T-helper 2 cell treated with Interferon-gamma antibody and Interleukin-4, amounts not matched to agents 5 μg/mL and 100 μg/mL, for 36 hours (primary cell): ENCODE results near the gene OR5B3.
"Not testable (repeated sequence)": the region's sequence is repeated elsewhere in the genome, so short reads cannot be mapped to it uniquely, and the experiment has no call there.

ENCODE experiments used
- DNase-seq: peaks from one replicate; pipeline ENCODE4 v3.0.0; 2021; ENCODE audit warnings: low spot score
- H3K27ac Mint-ChIP-seq: one replicate; pipeline ENCODE4 v1.8.0; 2021; ENCODE audit warnings: mild to moderate bottlenecking, mixed read lengths
- H3K27me3 Mint-ChIP-seq: one replicate; pipeline ENCODE4 v1.8.0; 2021; ENCODE audit warnings: low read depth, mixed read lengths
- H3K36me3 Mint-ChIP-seq: one replicate; pipeline ENCODE4 v1.8.0; 2021; ENCODE audit warnings: low read depth, mixed read lengths
- H3K4me1 Mint-ChIP-seq: one replicate; pipeline ENCODE4 v1.8.0; 2021; ENCODE audit warnings: low read depth, mixed read lengths
- H3K4me3 Mint-ChIP-seq: one replicate; pipeline ENCODE4 v1.8.0; 2022; ENCODE audit warnings: mild to moderate bottlenecking, moderate library complexity, mixed read lengths
- H3K9me3 Mint-ChIP-seq: one replicate; pipeline ENCODE4 v1.8.0; 2021; ENCODE audit warnings: mixed read lengths

Gene OR5B3

DNA sequence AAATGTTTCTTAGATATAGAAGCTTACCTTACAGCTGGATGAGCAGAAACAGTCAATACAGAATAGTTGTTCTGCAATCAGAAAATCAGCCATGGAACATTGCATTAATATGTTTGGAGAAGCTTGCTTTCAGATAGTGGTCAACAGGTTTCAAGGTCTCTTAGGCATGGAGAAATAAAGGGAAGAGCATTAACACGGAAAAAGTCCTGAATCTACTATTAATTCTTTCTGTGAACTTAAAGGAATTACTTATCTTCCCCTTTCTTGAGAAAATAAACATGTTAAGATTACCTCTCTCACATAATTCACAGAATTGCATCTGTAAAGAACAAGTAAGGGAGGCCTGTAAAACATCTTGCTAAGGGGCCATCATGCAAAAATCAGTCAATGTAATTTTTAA lies at the start of gene OR5B3:
Gene OR5B3, minus strand, starts transcription at position 101 of the 400 bp plus-strand sequence. CDS start 3,465 bp downstream, outside the sequence.
- no peaks in the 10 kb centered on the region for H3K27me3 Mint-ChIP-seq
- H3K4me3 Mint-ChIP-seq: no peak within 1 kb of the TSS
- H3K9me3 Mint-ChIP-seq: peaks cover 27% of the 10 kb centered on the region
- no peaks in the 10 kb centered on the region for H3K4me1 Mint-ChIP-seq
- DNase-seq: no peak
- no peaks in the 10 kb centered on the region for H3K36me3 Mint-ChIP-seq
- no peak within 1 kb of the TSS for H3K27ac Mint-ChIP-seq

DNA sequence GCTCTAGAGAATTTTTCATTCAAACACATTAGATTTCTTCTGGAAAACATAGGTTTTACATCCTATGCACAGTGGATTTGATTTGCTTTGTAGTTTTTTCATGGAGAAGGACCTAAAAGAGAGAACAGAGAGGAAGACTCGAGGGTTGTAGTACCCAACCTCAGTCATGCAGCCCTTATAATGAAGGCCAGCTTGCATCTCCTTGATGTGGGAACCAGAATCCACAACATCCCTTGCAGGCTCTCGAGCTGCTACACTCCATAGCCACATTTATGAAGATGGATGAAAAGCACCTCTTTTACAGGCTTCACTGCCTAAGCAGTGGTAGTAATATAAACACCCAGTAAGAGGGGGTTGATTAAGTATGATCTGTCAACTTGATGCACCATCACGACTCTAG lies 44.9 kb upstream of the OR5B3 start:
- DNase-seq: no peak
- H3K27me3 Mint-ChIP-seq: no peaks in the 10 kb centered on the region
- H3K36me3 Mint-ChIP-seq: no peaks in the 10 kb centered on the region
- H3K4me1 Mint-ChIP-seq: no peaks in the 10 kb centered on the region
- no peaks in the 10 kb centered on the region for H3K9me3 Mint-ChIP-seq
- H3K4me3 Mint-ChIP-seq: no peak overlapping the region
- H3K27ac Mint-ChIP-seq: no peak overlapping the region

GRCh38 chr11:58446294-58446693 lies 39.6 kb upstream of the OR5B3 start:
- no peak overlapping the region for H3K4me3 Mint-ChIP-seq
- H3K27ac Mint-ChIP-seq: no peak overlapping the region

DNA sequence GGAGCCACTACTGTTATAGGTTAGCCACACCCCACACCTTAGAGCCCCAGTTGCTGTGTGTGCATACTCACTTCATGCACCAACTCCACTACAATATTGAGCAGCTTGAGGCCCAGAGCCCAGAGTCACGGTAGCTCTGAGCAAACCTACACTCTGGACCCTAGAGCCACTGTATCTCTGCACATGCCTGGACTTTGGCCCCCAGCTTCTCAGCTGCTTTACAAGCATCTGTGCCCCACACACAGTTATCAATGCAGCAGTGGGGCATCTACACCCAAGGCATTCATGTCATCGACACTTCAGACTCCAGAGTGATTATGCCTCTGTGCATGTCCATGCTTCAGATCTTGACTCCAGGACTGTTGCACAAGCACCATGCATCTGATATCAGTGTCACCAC lies 37.6 kb upstream of the OR5B3 start:
- H3K27ac Mint-ChIP-seq: no peak overlapping the region
- H3K36me3 Mint-ChIP-seq: no peaks in the 10 kb centered on the region
- no peaks in the 10 kb centered on the region for H3K27me3 Mint-ChIP-seq
- no peaks in the 10 kb centered on the region for H3K9me3 Mint-ChIP-seq
- no peaks in the 10 kb centered on the region for H3K4me1 Mint-ChIP-seq
- DNase-seq: no peak
- H3K4me3 Mint-ChIP-seq: no peak overlapping the region

More at GRCh38 chr11:58446294-58446693, 39.6 kb upstream of the OR5B3 start:
- DNase-seq: no peak
- Mint-ChIP-seq H3K4me1 (no peaks in the 10 kb centered on the region), H3K9me3 (no peaks in the 10 kb centered on the region), H3K27me3 (no peaks in the 10 kb centered on the region), H3K36me3 (no peaks in the 10 kb centered on the region)

- Mint-ChIP-seq H3K4me1 (no peaks in the 10 kb centered on the region), H3K9me3 (no peaks in the 10 kb centered on the region), H3K27ac (no peak within 1 kb of the TSS), H3K4me3 (no peak within 1 kb of the TSS), H3K36me3 (no peaks in the 10 kb centered on the region), H3K27me3 (no peaks in the 10 kb centered on the region)
- no peak for DNase-seq
Observed at GRCh38 chr11:58442136-58442535, 35.5 kb upstream of the OR5B3 start, which contains the start of gene OR5B12. OR5B12 (minus strand) TSS chr11:58442236; CDS start chr11:58440151, 2,085 bp downstream.

GRCh38 chr11:58438486-58438885 lies 31.8 kb upstream of the OR5B3 start:
- Mint-ChIP-seq H3K27ac (no peak overlapping the region), H3K4me3 (no peak overlapping the region), H3K36me3 (no peaks in the 10 kb centered on the region), H3K9me3 (no peaks in the 10 kb centered on the region), H3K4me1 (no peaks in the 10 kb centered on the region), H3K27me3 (no peaks in the 10 kb centered on the region)
- no peak for DNase-seq

DNA sequence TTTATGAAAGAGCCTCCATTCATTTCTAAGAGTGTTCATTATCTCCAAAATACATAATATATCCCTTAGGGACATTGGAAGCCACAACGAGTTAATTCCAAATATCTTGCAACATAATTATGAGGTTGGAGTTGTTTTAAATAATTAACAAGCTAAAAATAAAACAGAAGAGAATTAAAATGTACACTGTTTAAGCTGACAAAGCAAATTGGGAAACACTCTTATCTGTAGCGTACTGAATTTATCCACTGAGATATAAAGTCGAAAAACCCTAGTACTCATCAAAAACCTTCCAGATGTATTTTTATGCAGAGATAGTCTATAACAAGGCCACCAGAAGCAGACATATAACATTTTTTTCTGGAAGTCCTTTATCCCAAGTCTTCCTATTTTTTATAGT lies 27.5 kb upstream of the OR5B3 start:
- Mint-ChIP-seq H3K4me1 (no peaks in the 10 kb centered on the region), H3K9me3 (no peaks in the 10 kb centered on the region), H3K36me3 (no peaks in the 10 kb centered on the region), H3K27ac (no peak overlapping the region), H3K27me3 (no peaks in the 10 kb centered on the region), H3K4me3 (no peak overlapping the region)
- no peak for DNase-seq

DNA sequence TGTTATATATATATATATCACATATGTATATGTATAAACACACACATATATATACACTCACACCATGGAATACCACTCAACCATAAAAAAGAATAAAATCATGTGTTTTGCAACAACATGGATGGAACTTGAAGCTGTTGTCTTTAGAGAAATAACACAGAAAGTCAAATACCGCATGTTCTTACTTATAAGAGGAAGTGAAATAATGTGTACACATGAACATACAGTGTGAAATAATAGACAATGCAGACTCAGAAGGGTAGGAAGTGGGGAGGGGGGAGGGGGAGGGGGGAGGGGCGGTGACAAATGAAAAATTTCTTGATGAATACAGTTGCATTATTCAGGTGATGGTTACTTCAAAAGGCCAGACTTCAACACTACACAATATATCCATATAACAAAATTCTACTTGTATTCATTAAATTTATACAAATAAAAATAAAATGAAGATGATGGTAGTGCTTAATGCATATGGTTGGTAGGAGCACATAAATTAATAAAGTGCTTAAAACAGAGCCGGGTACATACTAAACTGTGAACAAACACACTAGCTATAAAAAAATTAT lies 27.0 kb upstream of the OR5B3 start:
- Mint-ChIP-seq H3K36me3 (no peaks in the 10 kb centered on the region), H3K4me1 (no peaks in the 10 kb centered on the region), H3K9me3 (no peaks in the 10 kb centered on the region), H3K27me3 (no peaks in the 10 kb centered on the region), H3K4me3 (no peak overlapping the region), H3K27ac (no peak overlapping the region)
- DNase-seq: no peak

- Mint-ChIP-seq H3K9me3 (no peaks in the 10 kb centered on the region), H3K4me1 (no peaks in the 10 kb centered on the region), H3K4me3 (no peak overlapping the region), H3K27me3 (no peaks in the 10 kb centered on the region), H3K36me3 (no peaks in the 10 kb centered on the region), H3K27ac (no peak overlapping the region)
- DNase-seq: no peak
Observed at GRCh38 chr11:58429273-58429672, 22.6 kb upstream of the OR5B3 start.

- Mint-ChIP-seq H3K4me1 (no peaks in the 10 kb centered on the region), H3K9me3 (no peaks in the 10 kb centered on the region), H3K36me3 (no peaks in the 10 kb centered on the region), H3K27ac (no peak within 1 kb of the TSS), H3K4me3 (no peak within 1 kb of the TSS), H3K27me3 (no peaks in the 10 kb centered on the region)
- DNase-seq: no peak
Observed at GRCh38 chr11:58428021-58428420, 21.3 kb upstream of the OR5B3 start, which contains the start of gene OR5B2. OR5B2 (minus strand) TSS chr11:58428121; CDS start chr11:58423261, 4,860 bp downstream.

- H3K9me3 Mint-ChIP-seq, H3K36me3 Mint-ChIP-seq, H3K4me1 Mint-ChIP-seq, H3K4me3 Mint-ChIP-seq, H3K27ac Mint-ChIP-seq, H3K27me3 Mint-ChIP-seq, DNase-seq: not testable (repeated sequence)
Observed at GRCh38 chr11:58399622-58400021, 7.1 kb downstream of the OR5B3 start.

GRCh38 chr11:58395581-58395980 lies 11.1 kb downstream of the OR5B3 start:
- no peaks in the 10 kb centered on the region for H3K4me1 Mint-ChIP-seq
- no peaks in the 10 kb centered on the region for H3K36me3 Mint-ChIP-seq
- DNase-seq: no peak
- H3K27ac Mint-ChIP-seq: no peak overlapping the region
- H3K27me3 Mint-ChIP-seq: no peaks in the 10 kb centered on the region
- no peak overlapping the region for H3K4me3 Mint-ChIP-seq
- peaks cover 5% of the 10 kb centered on the region for H3K9me3 Mint-ChIP-seq

DNA sequence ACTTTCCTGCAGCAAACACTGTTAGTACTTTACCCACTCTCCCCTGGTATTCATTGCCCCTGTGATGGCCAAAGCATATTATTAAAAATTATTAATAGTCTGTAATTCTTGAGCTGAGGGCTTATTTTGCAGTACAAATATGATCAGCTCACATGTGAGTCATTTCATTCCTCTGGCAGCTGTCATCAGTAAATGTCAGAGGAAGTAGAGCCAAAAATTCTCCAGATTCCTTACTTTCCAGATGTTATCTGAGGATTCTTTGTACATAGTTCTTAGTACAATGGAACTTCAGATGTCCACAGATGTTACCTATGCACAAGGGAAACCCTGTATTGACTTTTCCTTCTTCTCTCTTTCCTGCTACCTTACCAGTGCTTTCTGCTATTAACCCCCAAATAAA lies 12.5 kb downstream of the OR5B3 start:
- H3K4me3 Mint-ChIP-seq: no peak overlapping the region
- no peaks in the 10 kb centered on the region for H3K27me3 Mint-ChIP-seq
- no peak overlapping the region for H3K27ac Mint-ChIP-seq
- no peaks in the 10 kb centered on the region for H3K36me3 Mint-ChIP-seq
- peaks cover 5% of the 10 kb centered on the region for H3K9me3 Mint-ChIP-seq
- H3K4me1 Mint-ChIP-seq: no peaks in the 10 kb centered on the region
- no peak for DNase-seq

DNA sequence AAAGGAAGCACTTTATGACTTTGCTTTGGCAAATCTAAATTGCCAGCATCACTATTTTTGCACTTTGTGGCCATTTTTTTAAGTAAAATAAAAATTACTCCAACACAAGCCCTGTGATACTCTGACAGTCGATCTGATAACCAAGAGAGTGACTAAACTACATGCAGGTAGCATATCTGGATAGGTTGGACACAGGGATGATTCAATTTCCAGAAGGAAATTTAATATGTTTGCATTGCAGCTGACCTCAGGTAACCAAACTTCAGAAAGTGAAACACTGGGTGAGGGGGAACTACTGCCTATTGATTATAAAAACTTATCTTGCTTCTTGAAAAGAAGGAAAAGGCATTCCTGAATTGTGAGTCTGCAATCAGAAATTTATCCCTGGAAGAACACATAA lies 13.9 kb downstream of the OR5B3 start:
- no peak overlapping the region for H3K4me3 Mint-ChIP-seq
- H3K4me1 Mint-ChIP-seq: no peaks in the 10 kb centered on the region
- peaks cover 5% of the 10 kb centered on the region for H3K9me3 Mint-ChIP-seq
- no peak for DNase-seq
- no peak overlapping the region for H3K27ac Mint-ChIP-seq
- H3K36me3 Mint-ChIP-seq: no peaks in the 10 kb centered on the region
- H3K27me3 Mint-ChIP-seq: no peaks in the 10 kb centered on the region

- Mint-ChIP-seq H3K4me1 (no peaks in the 10 kb centered on the region), H3K27ac (no peak overlapping the region), H3K36me3 (no peaks in the 10 kb centered on the region), H3K9me3 (peaks cover 5% of the 10 kb centered on the region), H3K27me3 (no peaks in the 10 kb centered on the region), H3K4me3 (no peak overlapping the region)
- DNase-seq: no peak
Observed at GRCh38 chr11:58391879-58392278, 14.8 kb downstream of the OR5B3 start.
